Glomerular visceral epithelial cell (primary cell): Measurements from ENCODE around the gene CIAO3.
"Not testable (repeated sequence)": the region's sequence is repeated elsewhere in the genome, so short reads cannot be mapped to it uniquely, and the experiment has no call there.

ENCODE experiments used
- DNase-seq: peaks from one replicate; pipeline ENCODE4 v3.0.0-alpha.2; 2016; ENCODE audit errors: extremely low spot score

The CIAO3 gene

DNA sequence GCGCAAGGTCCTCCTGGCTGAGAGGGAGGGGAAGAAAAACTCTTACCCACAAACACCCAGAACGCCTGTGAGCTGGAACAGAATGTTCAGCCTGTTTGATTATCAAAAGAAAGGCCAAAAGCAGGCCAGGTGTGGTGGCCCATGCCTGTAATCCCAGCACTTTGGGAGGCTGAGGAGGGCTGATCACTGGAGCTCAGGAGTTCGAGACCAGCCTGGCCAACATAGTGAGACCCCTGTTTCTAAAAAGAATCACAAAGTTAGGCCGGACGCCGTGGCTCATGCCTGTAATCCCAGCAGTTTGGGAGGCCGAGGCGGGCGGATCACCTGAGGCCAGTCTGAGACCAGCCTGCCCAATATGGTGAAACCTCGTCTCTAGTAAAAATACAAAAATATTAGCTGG, 35.5 kb upstream of the CIAO3 start:
- DNase-seq = not testable (repeated sequence)

DNA sequence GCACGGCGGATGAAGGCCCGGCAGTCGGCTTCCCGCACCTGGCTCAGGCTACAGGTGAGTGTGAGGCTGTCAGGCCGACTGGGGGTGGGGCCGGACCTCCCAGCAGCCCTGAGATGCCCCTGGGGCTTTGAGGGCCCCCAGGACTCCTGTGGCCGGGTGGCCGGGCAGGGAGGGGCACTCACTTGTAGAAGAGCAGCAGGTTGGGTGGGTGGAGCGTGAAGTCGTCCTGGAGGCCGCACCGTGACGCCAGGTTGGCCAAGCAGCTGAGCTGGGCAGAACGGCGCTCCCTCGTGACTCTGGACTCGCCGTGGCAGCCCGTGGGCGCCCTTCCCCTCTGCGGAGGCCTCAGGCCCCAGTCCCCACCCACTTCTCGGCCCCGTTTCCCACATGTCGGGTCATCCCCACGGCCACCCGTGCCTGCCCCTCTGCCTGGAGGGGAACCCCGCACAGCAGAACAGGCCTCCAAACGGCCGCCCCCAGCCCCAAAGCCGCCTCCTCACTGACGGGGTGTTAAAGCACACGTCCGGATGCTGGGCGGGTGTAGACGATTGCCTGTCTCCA, 34.5 kb upstream of the CIAO3 start:
- DNase-seq = no peak

DNA sequence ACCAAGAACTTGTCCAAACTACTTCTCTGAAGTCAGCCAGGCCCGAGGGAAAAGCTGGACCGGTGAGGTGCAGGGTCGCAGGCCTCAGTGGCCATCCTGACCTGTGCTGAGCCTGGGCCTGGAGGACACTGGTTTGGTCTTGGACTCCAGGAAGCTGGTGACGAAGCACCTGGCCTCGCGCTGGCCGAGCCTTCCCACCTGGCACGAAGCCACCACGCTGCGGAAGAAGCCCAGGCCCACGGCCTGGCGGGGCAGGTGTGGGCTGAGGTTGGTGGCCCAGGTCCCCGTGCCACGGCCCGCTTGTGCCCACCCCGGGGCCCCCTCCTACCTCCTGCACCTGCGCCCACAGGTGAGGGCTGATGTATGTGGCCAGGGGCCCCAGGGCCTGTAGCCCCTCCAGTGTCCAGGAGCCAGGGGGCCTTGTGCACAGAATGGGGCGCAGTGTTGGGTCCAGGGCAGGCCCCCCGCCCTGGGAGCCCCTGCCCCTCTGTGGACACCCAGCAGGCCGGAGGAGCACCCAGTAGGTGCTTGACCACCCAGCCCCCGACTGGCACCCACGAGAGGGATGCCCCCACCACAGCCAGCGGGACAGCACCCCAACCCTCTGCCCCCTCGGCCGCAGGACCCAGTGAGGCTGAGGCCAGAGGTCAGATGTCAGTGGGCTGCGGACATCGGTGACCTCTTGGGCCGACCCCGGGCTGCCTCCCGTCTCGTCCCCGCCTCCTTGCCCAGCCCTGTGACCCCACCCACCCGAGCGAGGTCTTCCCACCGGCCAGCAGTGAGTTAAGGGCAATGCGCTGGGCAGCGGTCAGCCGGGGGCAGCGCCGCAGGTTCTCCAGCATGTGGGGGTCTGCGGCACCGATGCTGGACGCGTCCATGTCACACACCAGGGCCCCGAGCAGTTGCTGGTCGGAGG, 33.5 kb upstream of the CIAO3 start:
- no peak for DNase-seq

DNA sequence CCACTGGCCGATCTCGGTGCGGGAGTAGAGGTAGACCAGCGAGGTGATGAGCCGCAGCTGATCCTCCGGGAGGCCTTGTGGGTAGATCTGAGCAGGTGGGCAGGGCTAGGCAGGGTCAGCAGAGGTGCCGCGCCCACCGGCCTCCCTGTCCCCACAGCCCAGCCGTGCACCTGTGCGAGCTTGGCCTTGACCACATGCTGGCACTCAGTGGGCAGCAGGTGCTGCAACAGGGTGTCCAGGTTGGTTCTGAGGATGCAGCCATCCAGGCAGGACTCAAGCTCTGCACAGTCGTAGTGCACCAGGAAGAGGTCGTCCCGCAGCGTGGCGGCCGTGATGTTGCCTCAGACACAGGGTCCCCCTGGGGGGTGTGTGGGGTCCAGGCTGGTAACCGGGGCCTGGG, 32.2 kb upstream of the CIAO3 start:
- no peak for DNase-seq

DNA sequence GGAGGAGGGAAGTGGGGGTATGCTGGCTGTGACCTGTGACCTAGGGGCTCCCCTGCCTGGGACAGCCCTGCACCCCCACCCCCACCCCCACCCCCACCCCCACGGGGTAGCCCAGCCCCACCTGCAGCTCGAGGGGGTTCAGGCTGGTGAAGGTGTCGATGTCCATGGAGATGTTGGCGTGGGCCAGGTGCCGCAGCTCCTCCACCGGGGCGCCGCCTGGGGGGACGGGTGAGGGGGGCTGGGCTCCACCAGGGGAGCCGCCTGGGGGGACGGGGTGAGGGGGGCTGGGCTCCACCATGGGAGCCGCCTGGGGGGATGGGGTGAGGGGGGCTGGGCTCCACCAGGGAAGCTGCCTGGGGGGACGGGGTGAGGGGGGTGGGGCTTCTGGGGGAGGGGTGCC, 29.6 kb upstream of the CIAO3 start:
- DNase-seq = no peak

DNA sequence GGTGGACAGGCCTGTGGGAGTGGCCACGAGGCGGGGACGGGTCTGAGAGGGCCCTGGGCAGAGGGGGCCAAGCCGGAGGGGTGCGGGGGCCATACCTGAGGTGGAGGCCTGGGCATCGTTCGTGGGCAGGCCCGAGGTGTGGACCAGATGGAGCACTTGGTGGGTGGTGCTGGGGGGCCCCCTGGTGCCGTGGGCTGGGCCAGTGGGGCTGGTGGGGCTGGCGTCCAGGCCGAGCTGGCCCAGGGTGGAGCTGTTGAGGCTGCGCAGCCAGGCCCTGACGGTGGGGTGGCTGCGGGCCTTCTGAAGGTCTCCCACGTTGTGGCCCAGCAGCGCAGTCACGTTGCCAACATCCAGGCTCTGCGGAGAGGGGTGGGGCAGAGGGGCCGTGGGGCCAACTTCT, 29.1 kb upstream of the CIAO3 start:
- DNase-seq = no peak

DNA sequence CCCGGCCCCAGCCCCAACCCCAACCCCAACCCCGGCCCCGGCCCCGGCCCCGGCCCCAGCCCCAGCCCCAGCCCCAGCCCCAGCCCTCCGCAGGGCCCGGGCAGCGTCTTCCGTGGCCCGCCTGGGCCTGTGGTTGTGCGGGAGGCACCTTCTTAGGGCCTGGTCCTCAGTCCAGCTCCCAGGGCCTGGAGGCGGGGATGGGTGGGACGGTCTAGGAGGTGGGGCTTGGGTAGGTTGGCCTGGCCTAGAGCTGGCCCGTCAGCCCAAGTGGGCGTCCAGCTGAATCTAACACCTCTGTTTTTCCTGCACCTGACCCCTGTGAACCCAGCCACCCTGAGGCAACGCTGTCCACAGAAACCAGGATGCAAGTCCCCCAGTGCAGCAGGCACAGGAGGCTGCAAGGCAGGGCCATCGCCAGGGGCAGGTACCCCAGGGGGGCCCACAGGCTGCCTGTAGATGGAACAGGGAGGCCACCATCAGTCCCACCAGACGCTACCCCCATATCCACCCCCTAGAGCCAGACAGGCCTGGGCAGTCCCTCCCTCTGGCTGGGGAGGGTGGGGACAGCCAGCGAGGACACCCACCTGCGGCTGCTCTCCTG, 28.5 kb upstream of the CIAO3 start:
- DNase-seq = no peak

DNA sequence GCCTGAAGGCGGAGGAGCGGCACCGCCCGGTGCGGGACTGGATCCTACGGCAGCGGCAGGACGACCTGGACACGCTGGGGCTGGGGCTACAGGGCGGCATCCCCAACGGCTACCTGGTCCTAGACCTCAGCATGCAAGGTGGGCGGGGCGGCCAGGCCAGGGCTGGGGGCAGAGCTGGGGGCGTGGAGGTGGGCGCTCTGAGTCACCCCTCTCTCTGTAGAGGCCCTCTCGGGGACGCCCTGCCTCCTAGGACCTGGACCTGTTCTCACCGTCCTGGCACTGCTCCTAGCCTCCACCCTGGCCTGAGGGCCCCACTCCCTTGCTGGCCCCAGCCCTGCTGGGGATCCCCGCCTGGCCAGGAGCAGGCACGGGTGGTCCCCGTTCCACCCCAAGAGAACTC, 27.6 kb upstream of the CIAO3 start:
- DNase-seq = no peak

DNA sequence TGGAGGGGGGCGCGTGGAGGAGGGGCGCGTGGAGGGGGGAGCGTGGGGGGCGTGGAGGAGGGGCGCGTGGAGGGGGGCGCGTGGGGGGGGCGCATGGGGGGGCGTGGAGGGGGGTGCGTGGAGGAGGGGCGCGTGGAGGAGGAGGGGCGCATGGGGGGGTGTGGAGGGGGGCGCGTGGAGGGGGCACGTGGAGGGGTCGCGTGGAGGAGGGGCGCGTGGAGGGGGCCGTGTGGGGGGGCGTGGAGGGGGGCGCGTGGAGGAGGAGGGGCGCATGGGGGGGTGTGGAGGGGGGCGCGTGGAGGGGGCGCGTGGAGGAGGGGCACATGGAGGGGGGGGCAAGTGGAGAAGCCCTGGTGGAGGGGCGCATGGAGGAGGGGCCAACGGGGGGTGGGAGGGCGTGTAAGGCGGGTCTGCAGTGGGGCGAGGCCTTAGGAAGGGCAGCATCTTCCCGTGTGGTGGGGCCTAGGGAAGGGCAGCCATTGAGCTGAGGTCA, 27.0 kb upstream of the CIAO3 start:
- DNase-seq = no peak

DNA sequence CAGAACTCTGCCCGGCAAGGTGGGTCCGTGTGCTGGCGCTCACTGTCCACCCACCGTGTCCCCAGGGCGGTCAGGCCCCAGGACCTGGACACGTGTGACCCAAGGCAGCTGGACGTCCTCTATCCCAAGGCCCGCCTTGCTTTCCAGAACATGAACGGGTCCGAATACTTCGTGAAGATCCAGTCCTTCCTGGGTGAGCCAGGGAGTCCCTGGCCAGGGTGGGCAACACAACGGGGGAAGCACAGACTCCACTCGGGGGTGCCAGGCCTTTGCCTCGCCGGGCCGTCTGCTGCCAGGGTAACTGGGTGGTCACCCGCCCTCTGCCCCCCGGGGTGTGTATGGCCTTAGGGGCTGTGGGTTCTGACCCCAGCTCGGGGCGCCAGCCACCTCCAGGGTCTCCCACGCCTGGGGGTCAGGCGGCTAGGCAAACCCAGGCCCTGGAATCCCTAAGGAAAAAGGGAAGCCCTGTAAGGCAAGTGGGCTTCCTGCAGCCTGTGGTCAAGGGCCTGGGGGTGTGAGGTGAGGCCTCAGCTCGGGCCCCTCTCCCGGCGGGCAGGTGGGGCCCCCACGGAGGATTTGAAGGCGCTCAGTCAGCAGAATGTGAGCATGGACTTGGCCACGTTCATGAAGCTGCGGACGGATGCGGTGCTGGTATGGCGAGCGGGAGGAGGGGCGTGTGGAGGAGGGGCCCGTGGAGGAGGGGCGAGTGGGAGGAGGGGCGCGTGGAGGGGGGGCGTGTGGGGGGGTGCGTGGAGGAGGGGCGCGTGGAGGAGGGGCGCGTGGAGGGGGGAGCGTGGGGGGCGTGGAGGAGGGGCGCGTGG, 26.2 kb upstream of the CIAO3 start:
- no peak for DNase-seq

DNA sequence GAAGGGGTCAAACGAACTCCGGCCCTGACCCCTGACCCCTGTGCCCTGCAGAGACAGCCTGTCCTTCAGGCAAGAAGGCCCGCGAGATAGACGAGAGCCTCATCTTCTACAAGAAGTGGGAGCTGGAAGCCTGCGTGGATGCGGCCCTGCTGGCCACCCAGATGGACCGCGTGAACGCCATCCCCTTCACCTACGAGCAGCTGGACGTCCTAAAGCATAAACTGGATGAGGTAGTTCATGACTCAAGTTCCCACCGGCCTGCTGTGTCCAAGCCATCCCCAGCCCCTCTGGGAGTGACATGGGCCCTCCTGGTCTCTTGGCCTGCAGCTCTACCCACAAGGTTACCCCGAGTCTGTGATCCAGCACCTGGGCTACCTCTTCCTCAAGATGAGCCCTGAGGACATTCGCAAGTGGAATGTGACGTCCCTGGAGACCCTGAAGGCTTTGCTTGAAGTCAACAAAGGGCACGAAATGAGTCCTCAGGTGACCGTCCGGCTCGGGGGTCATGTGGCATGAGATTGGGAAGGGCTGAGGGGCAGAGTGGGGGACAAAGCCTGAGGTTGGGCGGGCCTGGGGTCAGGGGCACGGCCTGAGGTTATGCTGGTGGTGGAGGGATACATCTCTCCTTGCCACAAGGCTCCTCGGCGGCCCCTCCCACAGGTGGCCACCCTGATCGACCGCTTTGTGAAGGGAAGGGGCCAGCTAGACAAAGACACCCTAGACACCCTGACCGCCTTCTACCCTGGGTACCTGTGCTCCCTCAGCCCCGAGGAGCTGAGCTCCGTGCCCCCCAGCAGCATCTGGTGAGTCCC, 25.4 kb upstream of the CIAO3 start:
- DNase-seq = no peak

DNA sequence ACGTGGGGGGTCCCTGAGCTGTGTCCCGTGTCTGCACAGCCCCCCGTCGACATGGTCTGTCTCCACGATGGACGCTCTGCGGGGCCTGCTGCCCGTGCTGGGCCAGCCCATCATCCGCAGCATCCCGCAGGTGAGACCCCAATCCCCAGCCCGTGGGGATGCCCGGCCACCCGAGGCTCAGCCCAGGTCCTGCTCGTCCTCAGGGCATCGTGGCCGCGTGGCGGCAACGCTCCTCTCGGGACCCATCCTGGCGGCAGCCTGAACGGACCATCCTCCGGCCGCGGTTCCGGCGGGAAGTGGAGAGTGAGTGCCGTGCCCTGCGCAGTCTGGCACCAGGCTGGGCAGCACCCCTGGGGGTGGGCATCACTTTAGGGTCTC, 24.7 kb upstream of the CIAO3 start:
- no peak for DNase-seq

DNA sequence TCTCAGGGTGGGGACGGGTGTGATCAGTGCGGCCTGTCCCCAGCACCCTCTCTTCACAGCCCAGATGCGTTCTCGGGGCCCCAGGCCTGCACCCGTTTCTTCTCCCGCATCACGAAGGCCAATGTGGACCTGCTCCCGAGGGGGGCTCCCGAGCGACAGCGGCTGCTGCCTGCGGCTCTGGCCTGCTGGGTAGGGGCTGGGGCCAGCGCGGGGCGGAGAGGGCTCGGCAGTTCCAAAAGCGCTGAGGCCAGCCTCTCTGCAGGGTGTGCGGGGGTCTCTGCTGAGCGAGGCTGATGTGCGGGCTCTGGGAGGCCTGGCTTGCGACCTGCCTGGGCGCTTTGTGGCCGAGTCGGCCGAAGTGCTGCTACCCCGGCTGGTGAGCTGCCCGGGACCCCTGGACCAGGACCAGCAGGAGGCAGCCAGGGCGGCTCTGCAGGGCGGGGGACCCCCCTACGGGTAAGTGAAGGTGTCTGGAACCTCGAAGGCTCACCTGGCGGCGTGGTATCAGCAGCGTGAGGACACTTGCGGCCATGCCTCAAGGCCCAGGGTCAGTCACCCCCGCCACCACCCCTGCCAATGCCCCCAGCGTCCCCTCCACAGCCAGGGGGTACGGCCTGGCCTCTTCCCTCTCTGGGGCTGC, 24.2 kb upstream of the CIAO3 start:
- no peak for DNase-seq

DNA sequence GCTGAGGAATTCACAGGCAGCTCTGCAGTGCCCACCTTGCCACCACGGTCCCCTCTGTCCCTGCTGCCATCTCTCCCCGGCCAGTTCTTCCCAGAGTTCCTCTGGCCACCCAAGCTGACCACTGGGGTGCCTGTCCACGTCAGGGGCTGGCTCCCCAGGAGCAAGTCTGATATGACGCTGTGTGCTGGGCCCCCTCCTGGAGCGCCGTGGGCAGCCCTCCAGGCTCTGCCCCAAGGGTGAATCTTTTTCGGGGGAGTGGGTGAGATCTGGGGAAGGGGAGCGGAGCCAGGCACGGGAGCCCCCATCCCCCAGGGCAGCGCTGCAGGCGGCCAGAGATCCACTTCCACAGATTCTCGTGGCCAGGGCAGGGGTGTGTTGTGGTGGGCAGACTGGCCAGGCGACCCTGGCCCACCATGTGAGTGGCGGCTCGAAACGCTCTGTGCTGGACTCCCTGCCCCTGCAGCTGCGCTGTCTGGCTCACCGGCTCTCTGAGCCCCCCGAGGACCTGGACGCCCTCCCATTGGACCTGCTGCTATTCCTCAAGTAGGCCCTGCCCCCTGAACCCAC, 23.5 kb upstream of the CIAO3 start:
- DNase-seq = no peak

DNA sequence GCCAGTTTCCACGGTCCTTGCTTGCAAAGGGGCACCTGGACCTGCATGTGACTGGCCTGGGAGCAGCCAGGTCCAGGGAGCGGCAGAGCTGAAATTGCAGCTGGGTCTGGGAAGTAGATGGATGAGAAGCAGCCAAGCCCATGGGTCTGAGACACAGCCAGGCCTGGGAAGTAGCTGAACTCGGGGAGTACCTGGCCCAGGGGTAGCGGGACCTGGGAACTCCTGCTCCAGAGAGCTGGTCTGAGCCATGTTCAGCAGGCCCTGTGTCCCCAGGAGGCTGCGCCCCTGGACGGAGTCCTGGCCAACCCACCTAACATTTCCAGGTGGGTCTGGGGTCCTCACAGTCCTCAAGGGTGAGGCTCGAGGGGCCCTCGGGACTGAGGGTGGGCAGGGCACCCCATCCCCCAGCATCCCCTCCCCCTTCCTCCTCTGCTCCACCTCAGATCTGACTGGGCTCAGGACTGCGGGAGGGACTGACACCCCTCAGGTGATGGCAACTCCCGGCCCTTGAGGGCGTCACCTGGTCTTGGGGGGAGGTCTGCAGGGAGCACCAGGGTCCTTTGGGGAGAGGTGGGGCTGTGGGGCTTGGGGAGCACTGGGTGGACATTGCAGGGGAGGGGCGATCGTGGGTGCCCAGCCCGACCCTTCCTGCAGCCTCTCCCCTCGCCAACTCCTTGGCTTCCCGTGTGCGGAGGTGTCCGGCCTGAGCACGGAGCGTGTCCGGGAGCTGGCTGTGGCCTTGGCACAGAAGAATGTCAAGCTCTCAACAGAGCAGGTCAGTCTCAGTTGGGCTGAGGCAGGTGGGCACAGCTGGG, 22.8 kb upstream of the CIAO3 start:
- no peak for DNase-seq

DNA sequence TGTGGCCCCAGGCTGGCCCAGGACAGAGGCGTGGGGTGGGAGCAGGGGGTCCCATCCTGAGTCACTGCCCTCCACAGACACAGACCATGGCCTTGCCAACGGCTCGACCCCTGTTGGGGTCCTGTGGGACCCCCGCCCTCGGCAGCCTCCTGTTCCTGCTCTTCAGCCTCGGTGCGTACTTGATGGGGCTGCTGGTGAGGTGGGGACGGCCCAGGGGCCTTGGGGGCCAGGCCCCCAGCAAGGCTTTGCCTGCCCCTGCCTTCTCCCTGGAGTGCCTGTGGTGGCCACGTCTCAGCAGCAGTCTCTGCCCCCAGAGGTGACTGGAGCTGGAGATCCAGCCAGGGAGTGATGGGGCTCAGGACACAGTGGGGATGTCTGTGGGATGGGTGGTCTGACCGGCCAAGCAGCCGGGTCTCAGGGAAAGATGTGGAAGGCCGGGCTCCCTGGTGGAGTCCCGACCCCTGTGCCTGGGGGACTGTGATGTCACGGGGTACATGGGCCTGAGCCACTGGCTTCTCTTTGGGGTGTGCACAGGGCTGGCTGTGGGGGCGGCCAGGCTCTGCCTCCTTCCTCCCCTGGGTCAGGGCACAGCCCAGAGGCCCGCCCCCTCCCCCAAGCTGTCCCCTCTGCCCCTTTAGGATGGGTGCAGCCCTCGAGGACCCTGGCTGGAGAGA, 21.9 kb upstream of the CIAO3 start:
- no peak for DNase-seq

DNA sequence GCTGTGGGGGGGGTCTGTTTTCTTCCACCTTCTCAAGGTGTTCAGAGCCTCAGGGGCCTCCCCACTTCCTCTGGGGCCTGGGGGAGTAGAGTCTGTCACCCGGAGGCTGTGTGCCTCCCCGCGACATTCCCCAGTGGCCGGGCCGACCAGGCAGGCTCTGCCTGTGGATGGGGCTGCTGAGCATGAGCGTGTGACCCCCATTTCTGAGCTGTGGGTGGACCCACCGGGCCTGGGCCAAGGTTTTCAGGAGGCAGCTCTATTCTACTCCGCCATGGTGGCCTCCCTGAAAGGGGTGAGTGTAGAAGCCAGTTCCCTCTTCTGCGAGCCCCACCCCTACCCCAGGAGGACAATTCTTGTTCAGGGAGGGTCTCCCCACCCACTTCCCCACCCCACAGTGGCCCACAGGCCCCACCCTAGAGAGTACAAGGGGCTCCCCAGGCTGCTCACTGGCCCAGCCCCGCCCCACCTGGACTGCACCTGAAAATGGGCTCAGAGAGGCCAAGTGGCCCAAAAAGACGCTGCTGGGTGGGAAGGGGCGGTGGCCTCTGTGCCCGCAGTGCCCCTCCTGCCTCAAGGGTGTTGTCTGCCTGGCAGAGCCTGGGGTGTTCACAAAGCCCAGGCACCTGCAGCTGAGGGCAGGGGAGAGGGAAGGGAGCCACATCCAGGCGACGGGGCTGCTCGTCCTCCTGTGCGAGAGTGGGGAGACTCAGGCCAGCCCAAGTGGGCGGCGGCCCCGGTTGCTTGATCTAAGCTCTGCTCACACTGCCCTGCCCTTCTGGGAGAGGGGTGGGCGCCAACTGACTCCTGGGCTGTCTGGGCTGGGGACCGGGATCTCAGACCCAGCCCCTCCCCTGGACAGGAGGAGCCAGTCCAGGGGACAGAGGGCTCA, 21.1 kb upstream of the CIAO3 start:
- no peak for DNase-seq
